ENCODE measurements around the gene RUNX3.
"Not testable (repeated sequence)": the region's sequence is repeated elsewhere in the genome, so short reads cannot be mapped to it uniquely, and the experiment has no call there.

Gene RUNX3

GRCh38 chr1:24930260-24931145 lies at the start of gene RUNX3:
TSS of gene RUNX3 (minus strand) at chr1:24930276. CDS start at chr1:24929868, 408 bp downstream.
- DNase-seq, result peak; percentile 70 to 91

GRCh38 chr1:24979232-24979631 lies 49.2 kb upstream of the RUNX3 start:
- not testable (repeated sequence) for DNase-seq

GRCh38 chr1:24978383-24979032 lies 48.4 kb upstream of the RUNX3 start:
- DNase-seq, result no peak

- DNase-seq, result no peak
Observed at GRCh38 chr1:24975391-24975790, 45.3 kb upstream of the RUNX3 start.

- no peak for DNase-seq
Observed at GRCh38 chr1:24973315-24973714, 43.2 kb upstream of the RUNX3 start.

- no peak for DNase-seq
Observed at GRCh38 chr1:24972915-24973242, 42.8 kb upstream of the RUNX3 start.

- DNase-seq, result no peak
Observed at GRCh38 chr1:24972221-24972914, 42.3 kb upstream of the RUNX3 start.

GRCh38 chr1:24970926-24971875 lies 41.1 kb upstream of the RUNX3 start:
- no peak for DNase-seq

- DNase-seq, result no peak
Observed at GRCh38 chr1:24970399-24970753, 40.3 kb upstream of the RUNX3 start.

- no peak for DNase-seq
Observed at GRCh38 chr1:24969596-24970398, 39.7 kb upstream of the RUNX3 start.

- DNase-seq, result no peak
Observed at GRCh38 chr1:24968941-24969585, 39.0 kb upstream of the RUNX3 start.

GRCh38 chr1:24967962-24968361 lies 37.9 kb upstream of the RUNX3 start:
- DNase-seq, result no peak

- DNase-seq, result no peak
Observed at GRCh38 chr1:24967555-24967954, 37.5 kb upstream of the RUNX3 start.

- DNase-seq, result no peak
Observed at GRCh38 chr1:24966724-24967346, 36.8 kb upstream of the RUNX3 start.

GRCh38 chr1:24966121-24966723 lies 36.1 kb upstream of the RUNX3 start:
- no peak for DNase-seq

- DNase-seq, result no peak
Observed at GRCh38 chr1:24965571-24965930, 35.5 kb upstream of the RUNX3 start.

GRCh38 chr1:24964811-24965570 lies 34.9 kb upstream of the RUNX3 start:
- DNase-seq, result no peak

GRCh38 chr1:24963943-24964693 lies 34.0 kb upstream of the RUNX3 start:
- DNase-seq, result no peak

Measured in NCI-H1930 (cell line).